Stimulated activated CD8-positive, alpha-beta memory T cell treated with anti-CD3 and anti-CD28 coated beads, Interleukin-12 subunit alpha, Interleukin-12 subunit beta, amount 100 ng/mL, for 1 hour (primary cell): ENCODE measurements around the gene FGR.
A peak's percentile ranks its signal among the peaks of the same experiment; 100 is the strongest.

ENCODE experiments used
- DNase-seq: peaks from one replicate; pipeline ENCODE4 v3.0.0-alpha.2; 2020; ENCODE audit warnings: low read depth

Gene FGR

DNA sequence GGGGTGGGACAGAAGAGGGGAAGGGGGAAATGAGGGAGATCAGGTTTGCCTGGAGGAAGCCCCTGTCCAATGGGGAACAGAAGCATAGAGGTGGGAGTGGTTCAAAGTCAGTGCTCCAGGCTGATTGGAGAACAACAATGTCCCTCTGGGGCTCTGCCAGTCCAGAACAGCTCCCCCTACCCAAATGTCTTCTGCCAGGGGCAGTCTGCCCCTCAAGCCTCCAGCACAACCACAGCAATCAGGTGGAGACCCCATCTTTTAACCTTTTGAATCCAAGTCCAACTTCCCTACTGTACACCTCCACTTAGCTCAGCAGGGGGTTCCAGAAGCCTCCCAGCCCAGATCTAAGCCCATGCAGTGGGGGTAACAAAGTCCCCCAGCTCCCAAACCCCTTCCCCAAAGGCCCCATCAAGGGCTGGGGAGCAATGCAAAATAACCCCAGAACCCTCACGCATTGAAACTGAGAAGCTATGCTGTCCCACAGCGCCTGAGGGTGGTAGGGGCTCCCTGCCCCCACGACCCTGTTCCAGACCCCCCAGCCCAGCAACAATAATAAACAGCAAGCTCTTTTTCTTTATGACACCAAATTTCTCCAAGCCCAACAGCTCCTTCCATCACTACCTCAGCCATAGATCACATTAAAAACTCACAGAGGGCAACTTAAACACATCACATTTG is 34.3 kb downstream of the FGR start:
- no peak for DNase-seq

- no peak for DNase-seq
Observed at GRCh38 chr1:27599605-27600497, 35.1 kb downstream of the FGR start.

DNA sequence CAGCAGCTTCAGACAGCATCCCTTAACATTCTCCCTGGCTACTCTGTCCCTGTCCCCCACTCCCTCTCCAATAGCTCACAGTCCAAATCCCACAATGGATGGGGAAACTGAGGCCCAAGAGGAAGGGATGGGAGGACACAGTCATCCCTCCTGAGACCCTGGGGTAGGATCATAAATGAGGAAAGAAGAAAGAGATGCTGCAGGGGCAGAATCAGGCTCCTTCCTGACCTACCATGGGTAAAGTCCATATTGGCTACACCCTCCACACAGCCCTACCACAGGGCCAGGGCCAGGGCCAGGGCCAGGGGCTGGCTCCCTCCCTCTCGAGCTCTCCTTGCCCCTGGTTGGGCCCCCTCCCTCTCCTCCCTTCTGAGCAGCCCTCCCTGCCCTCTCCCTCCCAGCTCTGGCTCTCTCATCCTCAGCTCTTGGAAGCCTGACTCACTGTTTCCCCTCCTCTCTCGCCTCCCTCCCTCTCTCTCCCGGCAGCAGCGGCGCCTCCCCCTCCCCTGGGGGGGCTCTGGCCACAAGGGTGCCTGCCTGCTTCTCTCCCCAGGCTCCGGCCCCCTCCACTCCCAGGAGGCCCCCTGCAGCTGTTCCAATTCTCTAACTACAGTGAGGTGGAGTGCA is 36.0 kb downstream of the FGR start:
- peak; percentile 26 for DNase-seq

DNA sequence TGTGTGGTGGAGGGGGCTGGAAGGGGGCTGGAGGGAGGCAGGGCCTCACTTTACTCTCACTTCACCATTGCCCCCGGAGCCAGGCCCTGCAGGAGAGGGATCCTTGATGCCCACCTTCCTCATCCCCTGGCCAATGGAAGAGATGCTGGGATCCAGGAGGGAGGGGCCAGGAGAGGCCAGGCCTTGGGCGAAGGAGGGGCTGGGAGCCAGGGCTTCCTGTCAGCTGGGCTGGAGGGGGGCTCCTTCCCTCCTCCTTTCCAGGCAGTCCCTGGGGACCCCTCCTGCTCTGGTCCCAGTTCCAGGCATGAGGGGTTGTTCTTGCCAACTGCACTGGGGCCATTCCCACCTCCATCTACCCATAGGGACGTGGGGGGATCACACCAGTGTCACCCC is 36.7 kb downstream of the FGR start:
- DNase-seq, result no peak

GRCh38 chr1:27597516-27598294 is 37.3 kb downstream of the FGR start:
- no peak for DNase-seq

GRCh38 chr1:27596986-27597385 is 38.0 kb downstream of the FGR start:
- DNase-seq, result no peak

DNA sequence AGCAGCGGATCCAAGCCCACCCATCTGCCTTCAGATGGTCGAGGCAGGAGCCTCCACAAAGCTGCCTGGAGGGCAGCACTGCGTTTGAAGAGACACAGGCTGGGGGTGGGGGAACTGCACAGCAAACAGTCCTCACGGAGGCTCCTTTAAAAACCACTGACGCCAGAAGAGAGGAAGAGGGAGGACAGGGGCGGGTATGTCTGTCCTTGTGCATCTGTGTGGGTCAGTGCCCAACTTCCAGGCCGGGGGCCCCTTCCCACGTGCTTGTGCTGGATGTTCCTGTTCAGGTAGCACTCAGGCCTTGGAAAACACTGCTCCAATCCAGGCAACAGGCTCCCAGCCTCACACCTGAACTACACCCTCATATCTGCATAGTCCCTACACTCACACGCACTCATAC is 38.7 kb downstream of the FGR start:
- no peak for DNase-seq

DNA sequence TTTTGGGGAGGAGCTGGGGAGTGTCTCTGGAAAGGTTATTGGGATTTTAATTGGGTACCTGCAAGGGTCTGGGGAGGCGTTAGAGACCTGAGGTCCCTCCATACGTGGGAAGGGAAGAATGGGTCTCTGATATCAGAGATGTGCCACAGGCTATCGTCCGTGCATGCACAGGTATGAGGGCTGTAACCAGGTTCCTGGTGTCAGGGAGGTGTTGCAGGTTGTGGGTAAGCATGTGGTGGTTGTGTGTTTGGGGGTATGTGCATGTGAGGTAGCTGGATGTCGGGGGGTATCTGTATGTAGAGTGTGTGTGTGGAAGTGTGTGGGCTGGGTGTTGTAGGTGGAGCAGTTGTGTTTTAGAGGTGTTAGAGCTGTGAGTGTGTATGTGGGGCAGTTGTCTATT is 39.4 kb downstream of the FGR start:
- DNase-seq, result no peak

DNA sequence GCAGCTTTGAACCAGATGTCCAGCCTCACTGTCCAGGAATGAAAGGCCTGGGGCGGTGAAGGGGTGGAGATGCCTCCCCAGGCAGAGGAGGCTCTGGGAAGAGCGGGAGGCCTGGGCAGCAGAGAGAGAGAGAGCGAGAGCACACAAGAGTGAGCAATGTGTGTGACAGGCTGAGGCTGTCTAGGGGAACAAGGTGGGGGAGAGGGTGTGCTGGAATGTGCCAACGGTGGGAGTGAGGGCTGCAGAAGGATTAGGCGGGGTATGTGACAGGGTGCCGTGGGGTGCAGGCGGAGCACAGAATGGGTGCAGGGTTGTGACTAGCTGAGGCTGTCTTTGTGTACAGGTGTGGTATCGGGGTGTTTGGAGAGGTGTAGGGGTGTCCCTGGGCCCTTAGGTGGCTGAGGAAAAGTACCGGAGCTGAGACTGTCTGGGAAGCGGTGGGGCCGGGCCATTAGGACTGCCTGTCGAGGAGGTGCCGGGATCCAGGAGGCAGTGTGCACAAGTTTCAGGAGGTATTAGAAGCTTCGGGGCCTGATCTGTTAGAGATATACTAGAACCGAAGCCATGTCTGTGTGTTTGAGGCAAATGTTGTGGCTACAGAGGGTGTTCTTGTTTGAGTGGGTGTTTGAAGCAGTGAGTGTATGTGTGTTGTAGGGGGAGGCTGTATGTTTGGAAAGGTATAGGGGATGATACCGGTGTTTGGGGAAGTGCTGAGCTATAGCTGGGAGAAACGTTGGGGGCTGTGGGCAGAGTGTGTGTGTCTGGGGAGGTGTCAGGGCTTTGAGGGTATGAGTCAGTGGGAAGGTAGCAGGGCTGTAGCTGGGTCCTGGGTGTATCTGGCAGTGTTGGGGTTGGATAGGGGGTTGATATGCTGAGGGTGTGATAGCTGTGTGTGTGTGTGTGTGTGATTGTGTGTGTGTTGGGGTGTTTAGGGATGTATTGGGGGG is 40.1 kb downstream of the FGR start:
- DNase-seq, result no peak

GRCh38 chr1:27593678-27594563 is 41.1 kb downstream of the FGR start:
- no peak for DNase-seq

- no peak for DNase-seq
Observed at GRCh38 chr1:27592931-27593677, 41.9 kb downstream of the FGR start.

DNA sequence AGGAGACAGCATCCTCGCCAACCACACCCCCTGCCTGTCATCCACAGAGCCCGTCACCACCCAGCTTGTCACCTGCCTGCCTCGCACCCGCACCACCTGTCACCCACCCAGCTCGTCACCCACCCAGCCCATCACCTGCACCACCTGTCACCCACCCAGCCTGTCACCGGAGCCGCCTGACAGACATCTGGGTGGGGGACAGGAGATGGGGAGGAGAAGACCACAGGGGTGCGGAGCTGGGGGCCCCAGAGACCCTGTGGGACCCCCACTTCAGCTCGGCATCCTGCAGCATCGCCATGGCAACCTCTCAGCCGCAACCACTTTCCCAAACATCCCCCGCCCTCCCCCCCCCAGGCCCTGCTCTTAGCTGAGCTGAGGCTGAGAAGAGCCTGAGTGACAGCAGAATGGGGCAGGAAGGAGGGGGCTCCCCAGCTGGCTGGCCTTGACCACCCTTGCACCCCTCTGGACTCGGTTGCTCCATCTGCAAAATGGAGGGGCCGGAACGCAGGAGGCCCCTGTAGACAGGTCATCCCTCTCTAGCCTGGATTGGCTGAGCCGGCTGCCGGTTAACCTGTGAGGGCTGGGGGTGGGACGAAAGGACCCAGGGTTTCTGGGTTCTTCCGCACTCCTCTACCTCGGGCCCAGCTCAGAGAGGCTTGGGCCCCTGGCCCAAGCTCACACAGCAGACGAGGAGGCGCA is 42.6 kb downstream of the FGR start:
- no peak for DNase-seq

- DNase-seq, result no peak
Observed at GRCh38 chr1:27591622-27592021, 43.4 kb downstream of the FGR start.

DNA sequence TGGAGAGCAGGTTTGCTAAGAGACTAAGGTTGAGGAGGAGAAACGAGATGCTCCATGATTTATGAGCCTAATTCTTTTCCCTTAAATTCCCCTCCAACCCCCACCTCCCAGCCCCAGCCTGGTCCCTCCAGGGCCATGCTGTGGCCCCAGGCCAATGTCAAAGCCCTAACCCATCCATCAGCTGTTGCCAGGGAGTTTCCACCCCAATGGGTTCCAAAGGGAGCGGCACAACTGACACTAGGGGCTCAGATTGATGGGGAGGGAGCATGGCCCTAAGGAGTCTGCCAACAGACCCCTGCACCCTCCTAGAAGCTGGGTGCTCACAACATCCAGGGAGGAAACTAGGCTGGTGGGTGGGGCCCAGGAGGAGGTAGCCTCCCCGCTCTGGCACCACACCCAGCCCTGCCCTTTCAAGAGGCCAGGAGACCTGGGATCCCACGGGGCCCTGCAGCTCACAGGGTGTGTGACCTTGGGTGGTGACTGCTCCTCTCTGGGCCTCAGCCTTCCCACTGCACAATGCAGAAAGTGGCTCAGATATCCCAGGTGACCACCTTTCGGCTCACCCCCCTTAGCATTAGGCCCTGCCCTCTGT is 44.0 kb downstream of the FGR start:
- no peak for DNase-seq

- DNase-seq, result no peak
Observed at GRCh38 chr1:27589841-27590426, 45.1 kb downstream of the FGR start.

GRCh38 chr1:27589441-27589840 is 45.5 kb downstream of the FGR start:
- DNase-seq, result no peak

GRCh38 chr1:27588256-27589232 is 46.4 kb downstream of the FGR start:
- no peak for DNase-seq
